ENCODE measurements around the gene RNASEH2B. TPM values are rescaled to one million over a fixed set of nuclear protein-coding genes. Genes with fewer than 3 reads are reported as not detected.

Gene RNASEH2B
- total and polyA plus RNA-seq, 9 of the 15 experiments (the other 6 are each of a cell fraction or from before 2014, with no cell fraction given) = 26.3 to 109 (median 62.5) TPM

- Histone ChIP-seq H3K27me3 (ENCODE audit: control insufficient read depth in 2 of 2, insufficient read depth in 2 of 2, low read length in 2 of 2) (no peaks in the 10 kb centered on the region), H3K4me2 (ENCODE audit: insufficient read depth, low read length) (no peak overlapping the region), H3K9me3 (replicated peaks; ENCODE audit: control insufficient read depth, insufficient read depth, low read depth, low read length) (no peaks in the 10 kb centered on the region; the same call in 1 of the 2 replicates), H3K9ac (ENCODE audit: insufficient read depth in 1 of 2, low read depth in 2 of 2, low read length in 2 of 2) (no peak overlapping the region), H3K27ac (ENCODE audit: extremely low read depth, low read depth, low read length) (no peak overlapping the region), H3K4me3 (no peak overlapping the region), H3K36me3 (ENCODE audit: control insufficient read depth, insufficient read depth, low read length) (peaks cover 15% of the 10 kb centered on the region; the same call in 1 of the 3 replicates), H4K20me1 (replicated peaks; ENCODE audit: control insufficient read depth, insufficient read depth, low read length) (no peaks in the 10 kb centered on the region), H3K4me1 (replicated peaks in 1 of 2; ENCODE audit: control insufficient read depth in 2 of 2, insufficient read depth in 2 of 2, low read length in 2 of 2) (peaks cover 2 to 4% of the 10 kb centered on the region in 2 experiments; a peak in 3 of 5 replicates), H2AFZ (ENCODE audit: low read depth, low read length) (no peak overlapping the region), H3K79me2 (ENCODE audit: control insufficient read depth, insufficient read depth, low read length) (peaks cover 14% of the 10 kb centered on the region), H3K9me1 (ENCODE audit: control insufficient read depth, insufficient read depth, low read length) (no peaks in the 10 kb centered on the region)
- TF ChIP-seq ZNF280B (CRISPR knock-in tag; IDR thresholded peaks at IDR 0.05) = no peak
- TF ChIP-seq RFX1 (IDR thresholded peaks at IDR 0.05) = peak; percentile 27; the same call in 1 of the 2 replicates
- FAIRE-seq (no peak), DNase-seq (ENCODE audit: extremely low read depth in 1 of 4, low spot score in 3 of 4) (no peak), ATAC-seq (no peak)
- BruUV-seq (replicated peaks) = no TSS peak
- WGBS (ENCODE audit: insufficient coverage, low coverage, missing lambda C conversion rate) = 50% methylated on average over 2 of the region's 2 CpGs
- POLR2A ChIA-PET = no interaction called here
- CTCF ChIA-PET (ENCODE audit: low intra/inter-chr PET ratio) = no interaction called here
- in situ Hi-C loops (cut with MboI) (no loop called here), intact Hi-C loops (cut with micrococcal nuclease) (no loop called here)
Measured at GRCh38 chr13:50928102-50928501, 18.5 kb downstream of the RNASEH2B start.

- no peaks in the 10 kb centered on the region for H3K27me3 ChIP-seq (ENCODE audit: control insufficient read depth in 2 of 2, insufficient read depth in 2 of 2, low read length in 2 of 2)
- in situ Hi-C loops (cut with MboI) = no loop called here
- peak; percentile 42 for TF ChIP-seq RBM25 (IDR thresholded peaks at IDR 0.05; ENCODE audit: low read depth, low read length, severe bottlenecking)
Measured at GRCh38 chr13:50928659-50929462, 19.3 kb downstream of the RNASEH2B start.

More at GRCh38 chr13:50928659-50929462, 19.3 kb downstream of the RNASEH2B start:
- Histone ChIP-seq H3K36me3 (ENCODE audit: control insufficient read depth, insufficient read depth, low read length) (peaks cover 18% of the 10 kb centered on the region; the same call in 1 of the 3 replicates), H3K4me2 (ENCODE audit: insufficient read depth, low read length) (no peak overlapping the region), H3K79me2 (ENCODE audit: control insufficient read depth, insufficient read depth, low read length) (peaks cover 11% of the 10 kb centered on the region), H3K9me1 (ENCODE audit: control insufficient read depth, insufficient read depth, low read length) (no peaks in the 10 kb centered on the region), H3K4me1 (replicated peaks in 1 of 2; ENCODE audit: control insufficient read depth in 2 of 2, insufficient read depth in 2 of 2, low read length in 2 of 2) (peaks cover 2 to 4% of the 10 kb centered on the region in 2 experiments; a peak in 3 of 5 replicates), H4K20me1 (replicated peaks; ENCODE audit: control insufficient read depth, insufficient read depth, low read length) (no peaks in the 10 kb centered on the region), H3K4me3 (no peak overlapping the region), H3K9me3 (replicated peaks; ENCODE audit: control insufficient read depth, insufficient read depth, low read depth, low read length) (no peaks in the 10 kb centered on the region), H3K27ac (ENCODE audit: extremely low read depth, low read depth, low read length) (no peak overlapping the region), H2AFZ (ENCODE audit: low read depth, low read length) (no peak overlapping the region), H3K9ac (ENCODE audit: insufficient read depth in 1 of 2, low read depth in 2 of 2, low read length in 2 of 2) (no peak overlapping the region)
- no TSS peak for BruUV-seq (replicated peaks)
- ChIA-PET POLR2A (interaction anchor here (0.6 kb wide), 1 partner anchor 14 kb away, joined by 5 read pairs; no protein-coding TSS in a partner anchor), CTCF (ENCODE audit: low intra/inter-chr PET ratio) (no interaction called here)
- DNase-seq (ENCODE audit: extremely low read depth in 1 of 4, low spot score in 3 of 4) = no peak
- 40% methylated on average over 3 of the region's 3 CpGs for WGBS (ENCODE audit: insufficient coverage, low coverage, missing lambda C conversion rate)
- peak; percentile 62; the same call in 2 of the 3 replicates for ATAC-seq
- intact Hi-C loops (cut with micrococcal nuclease) = no loop called here
- no peak for FAIRE-seq

Measured in K562 (cell line).